Metanephros (tissue), 1 donor: ENCODE results near the gene MYL10. TPM values are rescaled to one million over a fixed set of nuclear protein-coding genes. Genes with fewer than 3 reads are reported as not detected.

Experiments used
- total RNA-seq: library from RNA; depleted of rRNA; stranded (reverse); fragments of >200 nt; gene quantifications from one replicate; pipeline ENCODE4 v1.2.3, GENCODE V29; 2014

Gene MYL10
- 8.8 TPM for total RNA-seq

DNA sequence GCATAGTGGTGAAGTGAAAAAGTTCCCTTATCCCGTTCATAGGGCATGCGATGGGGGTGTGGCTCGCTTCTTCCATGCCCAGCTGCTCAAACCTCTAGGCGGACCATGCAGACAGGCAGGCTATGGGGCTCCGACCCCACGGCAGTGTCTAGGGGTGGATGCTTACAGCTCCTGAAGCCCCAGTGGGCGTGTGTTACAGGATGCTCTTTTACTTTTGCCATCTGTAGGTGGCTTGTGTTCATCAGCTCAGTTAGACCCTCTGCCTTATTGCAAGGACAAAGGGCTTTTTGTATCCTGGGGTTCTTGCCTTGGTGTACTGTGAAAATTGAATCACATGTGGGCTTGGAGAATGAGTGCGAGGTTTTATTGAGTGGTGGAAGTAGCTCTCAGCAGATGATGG lies at the start of gene MYL10:
Gene MYL10 (minus strand): TSS at position 126 of the 400 bp plus-strand sequence. CDS start 178 bp downstream, outside the sequence.

Other genes with a start within 250 kb of the MYL10 start
- 85.3 TPM for gene CUX1, start 188.3 kb upstream of the MYL10 start, total RNA-seq